Ovary (tissue), 3 donors: Measurements from ENCODE around the gene BBS1.

Experiments used
- POLR2A ChIP-seq: fragments of 450-650 bp; IDR thresholded peaks from one replicate; pipeline ENCODE4 v1.6.1; 2017; ENCODE audit warnings: antibody characterized with exemption, mild to moderate bottlenecking, moderate library complexity
- TF ChIP-seq, protein P1 (sequence below), 3 donors: fragments of 450-650 bp in 2 of 3; fragments of 200-600 bp in 1 of 3; IDR thresholded peaks; one replicate each; pipeline versions ENCODE4 v1.5.1 to v1.8.0; 2016 to 2022; ENCODE audit warnings: antibody characterized with exemption in 3 of 3, mild to moderate bottlenecking in 1 of 3
- donor health status: DM: no; HTN: no; CAD: no.

DNA sequence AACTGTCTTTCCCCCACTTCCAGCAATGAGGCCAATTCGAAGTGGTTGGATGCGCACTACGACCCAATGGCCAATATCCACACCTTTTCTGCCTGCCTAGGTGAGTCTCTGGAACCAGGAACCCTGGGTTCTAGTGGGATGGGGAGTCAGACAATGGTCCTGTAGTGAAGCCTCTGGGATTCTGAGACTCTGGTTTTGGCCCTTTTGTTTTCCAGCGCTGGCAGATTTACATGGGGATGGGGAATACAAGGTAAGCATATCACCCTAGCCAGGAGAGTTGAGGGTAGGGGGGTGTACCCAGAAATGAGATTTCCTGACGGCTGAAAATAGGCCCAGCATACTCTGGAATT lies 530 bp downstream of the BBS1 start:
- TF ChIP-seq, protein P1, sequence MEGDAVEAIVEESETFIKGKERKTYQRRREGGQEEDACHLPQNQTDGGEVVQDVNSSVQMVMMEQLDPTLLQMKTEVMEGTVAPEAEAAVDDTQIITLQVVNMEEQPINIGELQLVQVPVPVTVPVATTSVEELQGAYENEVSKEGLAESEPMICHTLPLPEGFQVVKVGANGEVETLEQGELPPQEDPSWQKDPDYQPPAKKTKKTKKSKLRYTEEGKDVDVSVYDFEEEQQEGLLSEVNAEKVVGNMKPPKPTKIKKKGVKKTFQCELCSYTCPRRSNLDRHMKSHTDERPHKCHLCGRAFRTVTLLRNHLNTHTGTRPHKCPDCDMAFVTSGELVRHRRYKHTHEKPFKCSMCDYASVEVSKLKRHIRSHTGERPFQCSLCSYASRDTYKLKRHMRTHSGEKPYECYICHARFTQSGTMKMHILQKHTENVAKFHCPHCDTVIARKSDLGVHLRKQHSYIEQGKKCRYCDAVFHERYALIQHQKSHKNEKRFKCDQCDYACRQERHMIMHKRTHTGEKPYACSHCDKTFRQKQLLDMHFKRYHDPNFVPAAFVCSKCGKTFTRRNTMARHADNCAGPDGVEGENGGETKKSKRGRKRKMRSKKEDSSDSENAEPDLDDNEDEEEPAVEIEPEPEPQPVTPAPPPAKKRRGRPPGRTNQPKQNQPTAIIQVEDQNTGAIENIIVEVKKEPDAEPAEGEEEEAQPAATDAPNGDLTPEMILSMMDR (IDR thresholded peaks at IDR 0.05) = no peak
- no peak for TF ChIP-seq POLR2A
